ENCODE results near the gene RAB26.

- TF ChIP-seq CTCF (IDR thresholded peaks at IDR 0.05; ENCODE audit: low read length) (no peak), EZH2 (IDR thresholded peaks at IDR 0.05; ENCODE audit: borderline replicate concordance, low read length) (no peak)
These were observed 51.3 kb downstream of the RAB26 start for GRCh38 chr16:2199621-2200139.

All from OCI-LY1 (cell line).